ENCODE results near the gene SAMD5. TPM values are rescaled to one million over a fixed set of nuclear protein-coding genes. Genes with fewer than 3 reads are reported as not detected.

SAMD5 gene
- polyA plus RNA-seq, 6 donors from 2014 or later = not detected

GRCh38 chr6:147508866-147509608 is 547 bp downstream of the SAMD5 start:
- H3K9me3 Mint-ChIP-seq = peaks cover 0 to 2% (median 0%) of the 10 kb centered on the region in 7 donors
- ATAC-seq (ENCODE audit: low read depth in 2 of 2) (no peak), DNase-seq (no peak)
- H3K4me1 Mint-ChIP-seq = peaks cover 3 to 19% (median 15%) of the 10 kb centered on the region in 3 donors
- peaks cover 0 to 6% of the 10 kb centered on the region in 2 donors for H3K36me3 Mint-ChIP-seq
- H3K27ac Mint-ChIP-seq = no peak overlapping the region
- peaks cover 41 to 64% (median 56%) of the 10 kb centered on the region in 3 donors for H3K27me3 Mint-ChIP-seq
- H3K4me3 Mint-ChIP-seq = peak overlapping the region; percentile 4 to 89 (median 69)

- peak overlapping the region in 5 of 8 donors; percentile 4 to 75 (median 55) for H3K4me3 Mint-ChIP-seq
- H3K36me3 Mint-ChIP-seq = peaks cover 0 to 6% of the 10 kb centered on the region in 2 donors
- H3K27ac Mint-ChIP-seq = no peak overlapping the region
- H3K4me1 Mint-ChIP-seq = peaks cover 3 to 19% (median 15%) of the 10 kb centered on the region in 3 donors
- peaks cover 0 to 2% (median 0%) of the 10 kb centered on the region in 7 donors for H3K9me3 Mint-ChIP-seq
- H3K27me3 Mint-ChIP-seq = peaks cover 38 to 60% (median 55%) of the 10 kb centered on the region in 3 donors
- DNase-seq = no peak
- ATAC-seq (ENCODE audit: low read depth in 2 of 2) = no peak
These were observed 1.4 kb downstream of the SAMD5 start for GRCh38 chr6:147509891-147510290.

- no peak for ATAC-seq (ENCODE audit: low read depth in 2 of 2)
- Mint-ChIP-seq H3K4me1 (peaks cover 3 to 17% (median 15%) of the 10 kb centered on the region in 3 donors), H3K4me3 (peak overlapping the region in 1 of 8 donors; percentile 57), H3K36me3 (peaks cover 0 to 6% of the 10 kb centered on the region in 2 donors), H3K27me3 (peaks cover 34 to 58% (median 43%) of the 10 kb centered on the region in 3 donors), H3K9me3 (peaks cover 0 to 5% (median 1%) of the 10 kb centered on the region in 7 donors), H3K27ac (no peak overlapping the region)
- no peak for DNase-seq
These were observed 2.6 kb downstream of the SAMD5 start for GRCh38 chr6:147510929-147511590.

DNA sequence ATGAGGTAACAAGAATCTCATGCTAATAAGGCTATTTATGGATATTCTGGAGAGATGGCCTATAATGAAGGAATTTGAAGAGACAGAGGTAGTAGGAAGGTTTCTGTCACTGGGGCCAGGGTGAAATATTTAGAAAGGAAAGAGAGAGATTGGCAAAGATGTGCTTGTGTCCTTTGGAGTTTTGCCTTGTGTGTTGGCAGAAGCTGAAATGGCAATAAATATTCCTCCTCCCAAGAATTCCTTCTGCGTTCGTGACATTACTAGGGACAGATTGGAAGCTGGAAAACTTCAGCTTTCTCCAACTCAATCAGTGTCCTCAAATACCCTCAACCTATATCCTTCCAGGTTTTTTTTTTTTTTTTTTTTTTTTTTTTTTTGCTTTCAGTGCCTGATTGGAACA is 6.3 kb downstream of the SAMD5 start:
- peaks cover 0 to 2% (median 0%) of the 10 kb centered on the region in 3 donors for H3K4me1 Mint-ChIP-seq
- H3K27me3 Mint-ChIP-seq = peaks cover 19 to 24% (median 20%) of the 10 kb centered on the region in 3 donors
- no peak overlapping the region for H3K27ac Mint-ChIP-seq
- ATAC-seq (ENCODE audit: low read depth in 2 of 2) = no peak
- H3K36me3 Mint-ChIP-seq = peaks cover 0 to 2% of the 10 kb centered on the region in 2 donors
- no peak overlapping the region for H3K4me3 Mint-ChIP-seq
- no peak for DNase-seq
- H3K9me3 Mint-ChIP-seq = peaks cover 0 to 5% (median 0%) of the 10 kb centered on the region in 7 donors

- ATAC-seq (ENCODE audit: low read depth in 2 of 2) (no peak), DNase-seq (no peak)
- peaks cover 14 to 19% (median 15%) of the 10 kb centered on the region in 3 donors for H3K27me3 Mint-ChIP-seq
- H3K36me3 Mint-ChIP-seq = no peaks in the 10 kb centered on the region
- H3K9me3 Mint-ChIP-seq = peaks cover 0 to 5% (median 0%) of the 10 kb centered on the region in 7 donors
- H3K27ac Mint-ChIP-seq = peak overlapping the region in 2 of 6 donors; percentile 41 to 46
- H3K4me3 Mint-ChIP-seq = no peak overlapping the region
- no peaks in the 10 kb centered on the region for H3K4me1 Mint-ChIP-seq
These were observed 6.8 kb downstream of the SAMD5 start for GRCh38 chr6:147515327-147515726.

DNA sequence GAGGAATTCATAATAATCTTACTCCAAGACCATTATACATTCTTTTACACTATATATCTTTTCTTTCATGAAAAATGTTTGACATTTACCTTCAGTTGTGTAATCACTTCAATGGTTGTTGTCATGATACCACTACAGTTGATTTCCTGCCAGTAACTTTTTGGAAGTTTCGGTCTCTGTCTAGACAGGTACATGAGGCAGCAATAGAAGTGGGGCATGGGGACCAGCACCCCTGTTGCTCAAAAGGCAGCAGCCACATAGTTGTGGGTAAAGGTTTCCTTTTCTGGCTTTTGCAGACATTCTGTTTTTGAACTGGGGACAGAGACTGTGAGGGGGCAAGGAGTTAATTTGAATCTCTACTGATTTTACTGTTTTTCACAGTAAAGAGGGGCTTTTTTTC is 14.1 kb downstream of the SAMD5 start:
- H3K36me3 Mint-ChIP-seq = no peaks in the 10 kb centered on the region
- H3K27ac Mint-ChIP-seq = no peak overlapping the region
- no peak for ATAC-seq (ENCODE audit: low read depth in 2 of 2)
- no peaks in the 10 kb centered on the region for H3K9me3 Mint-ChIP-seq
- H3K4me3 Mint-ChIP-seq = no peak overlapping the region
- peaks cover 21 to 23% (median 23%) of the 10 kb centered on the region in 3 donors for H3K27me3 Mint-ChIP-seq
- DNase-seq = no peak
- no peaks in the 10 kb centered on the region for H3K4me1 Mint-ChIP-seq

DNA sequence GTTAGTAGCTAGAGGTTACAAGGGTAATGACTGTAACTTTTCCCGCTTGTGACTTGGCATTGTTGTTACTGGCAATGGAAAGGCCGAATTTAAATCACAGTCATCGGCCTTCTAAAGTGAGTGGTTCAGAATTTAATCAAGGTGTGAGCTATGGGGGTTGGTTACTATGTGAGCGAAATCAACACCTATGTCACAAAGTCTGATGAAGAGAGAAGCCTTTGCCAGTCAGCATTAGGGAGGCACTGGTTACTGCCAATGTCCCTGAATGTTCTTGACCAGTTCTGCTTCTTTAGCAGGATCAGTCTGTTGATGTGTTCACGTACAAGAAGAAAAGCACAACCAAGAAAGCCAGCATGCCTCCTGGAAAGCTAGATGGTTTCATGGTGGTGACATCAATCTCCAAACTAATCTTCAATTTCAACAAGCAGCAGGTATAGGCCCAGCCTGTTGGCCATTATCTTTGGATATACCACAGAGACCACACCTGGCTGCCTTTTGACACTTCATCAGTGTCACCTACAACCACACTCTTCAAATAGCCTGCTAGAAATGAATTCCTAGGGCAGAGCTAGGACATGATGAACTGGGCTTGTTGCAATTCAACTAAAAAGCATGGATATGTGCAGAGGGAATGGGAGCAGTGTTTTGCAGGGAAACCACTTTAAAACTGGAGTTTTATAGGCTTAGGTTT is 17.2 kb downstream of the SAMD5 start:
- Mint-ChIP-seq H3K4me3 (no peak overlapping the region), H3K27ac (no peak overlapping the region), H3K36me3 (no peaks in the 10 kb centered on the region), H3K4me1 (no peaks in the 10 kb centered on the region), H3K27me3 (peaks cover 24 to 29% (median 28%) of the 10 kb centered on the region in 3 donors), H3K9me3 (no peaks in the 10 kb centered on the region)
- DNase-seq (no peak), ATAC-seq (ENCODE audit: low read depth in 2 of 2) (no peak)

DNA sequence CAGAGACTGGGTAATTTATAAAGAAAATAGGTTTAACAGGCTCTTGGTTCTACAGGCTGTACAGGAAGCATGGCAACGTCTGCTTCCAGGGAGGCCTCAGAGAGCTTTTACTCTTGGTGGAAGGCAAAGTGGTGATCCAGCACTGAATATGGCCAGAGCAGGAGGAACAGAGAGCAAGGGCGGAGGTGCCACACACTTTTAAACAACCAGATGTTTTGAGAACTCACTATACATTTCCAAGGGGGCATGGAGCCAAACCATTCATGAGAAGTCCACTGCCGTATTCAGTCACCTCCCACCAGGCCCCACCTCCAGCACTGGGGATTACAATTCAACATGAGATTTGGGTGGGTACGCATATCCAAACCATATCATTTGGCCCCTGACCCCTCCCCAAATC is 18.7 kb downstream of the SAMD5 start:
- no peak overlapping the region for H3K27ac Mint-ChIP-seq
- no peak for DNase-seq
- peaks cover 21 to 29% (median 24%) of the 10 kb centered on the region in 3 donors for H3K27me3 Mint-ChIP-seq
- no peaks in the 10 kb centered on the region for H3K4me1 Mint-ChIP-seq
- no peaks in the 10 kb centered on the region for H3K9me3 Mint-ChIP-seq
- no peaks in the 10 kb centered on the region for H3K36me3 Mint-ChIP-seq
- no peak overlapping the region for H3K4me3 Mint-ChIP-seq
- ATAC-seq (ENCODE audit: low read depth in 2 of 2) = no peak

DNA sequence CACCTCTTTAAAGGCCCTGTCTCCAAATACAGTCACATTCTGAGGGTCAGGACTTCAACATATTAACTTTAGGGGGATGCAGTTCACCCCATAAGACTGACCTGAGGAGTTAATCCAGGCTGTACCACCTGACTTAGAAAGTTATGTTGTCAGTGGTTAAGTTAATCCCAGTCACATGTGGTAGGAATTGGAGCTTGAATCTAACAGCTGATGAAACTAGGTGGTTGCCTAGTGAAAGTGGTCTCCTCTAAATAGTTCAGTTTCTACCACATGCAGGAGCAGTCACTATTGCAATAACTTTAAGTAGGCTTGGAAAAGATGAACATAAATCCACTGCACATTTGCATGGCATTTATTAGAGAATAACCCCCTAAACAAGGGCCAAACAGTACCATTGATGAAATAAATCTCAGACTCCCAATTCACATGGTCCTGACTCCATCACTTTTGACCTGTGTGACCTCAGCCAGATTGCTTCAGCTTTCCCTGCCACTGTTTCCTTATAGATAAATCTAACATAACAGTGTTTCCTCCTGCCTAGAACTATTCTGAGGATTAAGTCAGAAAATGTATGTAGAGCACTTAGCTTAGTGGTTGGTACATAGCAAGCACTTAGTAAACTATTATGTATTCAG is 20.1 kb downstream of the SAMD5 start:
- Mint-ChIP-seq H3K4me1 (no peaks in the 10 kb centered on the region), H3K36me3 (no peaks in the 10 kb centered on the region), H3K27me3 (peaks cover 20 to 32% (median 31%) of the 10 kb centered on the region in 3 donors), H3K27ac (no peak overlapping the region), H3K9me3 (peaks cover 0 to 6% (median 0%) of the 10 kb centered on the region in 7 donors), H3K4me3 (no peak overlapping the region)
- no peak for DNase-seq
- no peak for ATAC-seq (ENCODE audit: low read depth in 2 of 2)

- H3K4me3 Mint-ChIP-seq = no peak overlapping the region
- no peaks in the 10 kb centered on the region for H3K36me3 Mint-ChIP-seq
- H3K27ac Mint-ChIP-seq = no peak overlapping the region
- ATAC-seq (ENCODE audit: low read depth in 2 of 2) (no peak), DNase-seq (no peak)
- no peaks in the 10 kb centered on the region for H3K4me1 Mint-ChIP-seq
- peaks cover 0 to 6% (median 0%) of the 10 kb centered on the region in 7 donors for H3K9me3 Mint-ChIP-seq
- peaks cover 20 to 25% (median 21%) of the 10 kb centered on the region in 3 donors for H3K27me3 Mint-ChIP-seq
These were observed 21.9 kb downstream of the SAMD5 start for GRCh38 chr6:147530132-147531060.

GRCh38 chr6:147531321-147531720 is 22.8 kb downstream of the SAMD5 start:
- Mint-ChIP-seq H3K4me3 (no peak overlapping the region), H3K9me3 (peaks cover 0 to 6% (median 0%) of the 10 kb centered on the region in 7 donors), H3K4me1 (no peaks in the 10 kb centered on the region), H3K27me3 (peaks cover 13 to 25% (median 19%) of the 10 kb centered on the region in 3 donors), H3K27ac (no peak overlapping the region), H3K36me3 (no peaks in the 10 kb centered on the region)
- ATAC-seq (ENCODE audit: low read depth in 2 of 2) (no peak), DNase-seq (no peak)

DNA sequence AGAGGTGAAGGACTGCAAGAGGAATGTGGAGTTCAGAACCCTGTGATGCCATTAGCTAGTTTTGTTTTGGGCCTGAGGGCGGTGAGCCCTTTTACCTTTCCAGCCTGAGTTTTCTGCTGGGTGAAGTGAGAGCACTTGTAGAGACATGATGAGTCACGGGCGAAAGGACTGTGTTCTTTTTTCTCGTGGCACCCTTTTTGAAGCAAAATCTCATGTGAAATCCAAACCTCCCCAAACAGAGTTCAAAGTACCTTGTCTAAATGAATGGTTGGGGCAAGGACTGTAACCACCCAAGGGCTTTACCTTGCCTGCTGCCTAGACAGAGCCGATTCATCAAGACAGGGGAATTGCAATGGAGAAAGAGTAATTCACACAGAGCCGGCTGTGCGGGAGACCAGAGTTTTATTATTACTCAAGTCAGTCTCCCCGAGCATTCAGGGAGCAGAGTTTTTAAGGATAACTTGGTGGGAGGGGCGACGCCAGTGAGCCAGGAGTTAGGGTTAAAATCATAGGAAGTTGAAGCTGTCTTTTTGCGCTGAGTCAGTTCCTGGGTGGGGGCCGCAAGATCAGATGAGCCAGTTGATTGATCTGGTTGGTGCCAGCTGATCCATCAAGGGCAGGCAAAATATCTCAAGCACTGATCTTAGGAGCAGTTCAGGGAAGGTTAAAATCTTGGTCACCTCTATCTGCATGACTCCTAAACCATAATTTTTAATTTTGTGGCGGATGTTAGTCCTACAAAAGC is 25.8 kb downstream of the SAMD5 start:
- Mint-ChIP-seq H3K9me3 (peaks cover 0 to 6% (median 0%) of the 10 kb centered on the region in 7 donors), H3K27me3 (peaks cover 7 to 18% (median 7%) of the 10 kb centered on the region in 3 donors), H3K27ac (peak overlapping the region in 1 of 6 donors; percentile 38), H3K4me1 (no peaks in the 10 kb centered on the region), H3K4me3 (no peak overlapping the region), H3K36me3 (no peaks in the 10 kb centered on the region)
- DNase-seq = no peak
- no peak for ATAC-seq (ENCODE audit: low read depth in 2 of 2)

Data from naive B cell (primary cell).